Measurements from ENCODE around the gene MIER1.

Gene MIER1

DNA sequence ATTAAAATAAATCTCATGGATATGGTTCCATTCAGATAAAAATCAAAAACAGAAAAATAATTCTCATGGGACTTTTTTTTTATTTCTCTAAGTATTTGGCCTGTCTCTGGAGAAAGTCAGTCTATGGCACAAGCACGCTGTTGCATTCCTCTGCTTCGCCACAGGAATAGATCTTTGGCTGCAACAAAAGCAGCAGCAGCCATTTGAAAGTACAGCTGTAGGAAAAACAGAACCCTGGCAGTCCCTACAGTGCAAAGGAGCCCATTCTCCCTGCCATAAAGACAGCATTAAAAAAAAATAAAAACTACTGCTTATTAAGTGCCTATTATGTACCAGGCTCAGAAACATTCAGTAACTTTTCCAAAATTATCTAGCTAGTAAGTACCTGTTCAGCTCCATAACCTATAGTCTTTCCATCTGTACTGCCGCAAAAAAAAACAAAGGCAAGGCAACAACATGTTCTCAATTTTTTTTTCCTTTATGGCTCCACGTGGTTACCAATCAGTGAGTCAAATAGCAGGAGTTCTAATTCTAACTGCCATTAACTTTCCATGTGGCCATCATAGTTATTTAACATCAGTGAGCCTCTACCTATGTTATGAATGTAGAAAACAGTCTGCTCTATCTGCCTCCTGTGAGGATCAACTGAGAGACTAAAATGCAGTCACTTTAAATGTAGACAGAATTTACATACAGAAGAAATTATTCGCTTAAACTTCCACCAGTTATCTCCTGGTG, 106.5 kb downstream of the MIER1 start:
- in situ Hi-C loops (cut with HindIII; ENCODE audit: low pct_ligation_motif_present, low pct_unique_long_range_greater_than_20kb, low sequenced_read_pairs) = no loop called here
- DNase-seq = no peak

- in situ Hi-C loops (cut with HindIII; ENCODE audit: low pct_ligation_motif_present, low pct_unique_long_range_greater_than_20kb, low sequenced_read_pairs) = no loop called here
- no peak for DNase-seq
Measured at GRCh38 chr1:67031859-67032247, 107.1 kb downstream of the MIER1 start.

All from ACHN (cell line).